Measurements from ENCODE around the gene DLGAP4. TPM values are rescaled to one million over a fixed set of nuclear protein-coding genes. Genes with fewer than 3 reads are reported as not detected.

Gene DLGAP4
- total and polyA plus RNA-seq, 9 donors = 18.2 to 75.9 (median 53.1) TPM

- TF ChIP-seq, protein P1, sequence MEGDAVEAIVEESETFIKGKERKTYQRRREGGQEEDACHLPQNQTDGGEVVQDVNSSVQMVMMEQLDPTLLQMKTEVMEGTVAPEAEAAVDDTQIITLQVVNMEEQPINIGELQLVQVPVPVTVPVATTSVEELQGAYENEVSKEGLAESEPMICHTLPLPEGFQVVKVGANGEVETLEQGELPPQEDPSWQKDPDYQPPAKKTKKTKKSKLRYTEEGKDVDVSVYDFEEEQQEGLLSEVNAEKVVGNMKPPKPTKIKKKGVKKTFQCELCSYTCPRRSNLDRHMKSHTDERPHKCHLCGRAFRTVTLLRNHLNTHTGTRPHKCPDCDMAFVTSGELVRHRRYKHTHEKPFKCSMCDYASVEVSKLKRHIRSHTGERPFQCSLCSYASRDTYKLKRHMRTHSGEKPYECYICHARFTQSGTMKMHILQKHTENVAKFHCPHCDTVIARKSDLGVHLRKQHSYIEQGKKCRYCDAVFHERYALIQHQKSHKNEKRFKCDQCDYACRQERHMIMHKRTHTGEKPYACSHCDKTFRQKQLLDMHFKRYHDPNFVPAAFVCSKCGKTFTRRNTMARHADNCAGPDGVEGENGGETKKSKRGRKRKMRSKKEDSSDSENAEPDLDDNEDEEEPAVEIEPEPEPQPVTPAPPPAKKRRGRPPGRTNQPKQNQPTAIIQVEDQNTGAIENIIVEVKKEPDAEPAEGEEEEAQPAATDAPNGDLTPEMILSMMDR (IDR thresholded peaks at IDR 0.05) = no peak
- no peak for TF ChIP-seq EP300 (IDR thresholded peaks at IDR 0.05)
- WGBS, 3 donors = 55 to 62% (median 60%) methylated on average over 11 of the region's 11 CpGs
- H3K4me1 ChIP-seq (ENCODE audit: insufficient read depth) = no peaks in the 10 kb centered on the region
- H3K27me3 ChIP-seq = no peaks in the 10 kb centered on the region
- DNase-seq = no peak
- H3K36me3 ChIP-seq = no peaks in the 10 kb centered on the region
- intact Hi-C loops (cut with DNase I) = no loop called here
- H3K9me3 ChIP-seq = no peaks in the 10 kb centered on the region
- no peak overlapping the region for H3K27ac ChIP-seq
- H3K4me3 ChIP-seq = no peak overlapping the region
These were observed 9.6 kb downstream of the DLGAP4 start for GRCh38 chr20:36315545-36316351.

GRCh38 chr20:36317675-36318074, 11.5 kb downstream of the DLGAP4 start:
- Histone ChIP-seq H3K4me1 (ENCODE audit: insufficient read depth) (no peaks in the 10 kb centered on the region), H3K27me3 (no peaks in the 10 kb centered on the region), H3K9me3 (no peaks in the 10 kb centered on the region), H3K36me3 (no peaks in the 10 kb centered on the region), H3K27ac (no peak overlapping the region), H3K4me3 (no peak overlapping the region)
- WGBS, 3 donors = 72 to 82% (median 76%) methylated on average over 3 of the region's 3 CpGs
- no peak for DNase-seq
- intact Hi-C loops (cut with DNase I) = no loop called here
- TF ChIP-seq EP300 (IDR thresholded peaks at IDR 0.05) (no peak), POLR2A (IDR thresholded peaks at IDR 0.05) (no peak)

GRCh38 chr20:36318166-36318565, 12.0 kb downstream of the DLGAP4 start:
- Histone ChIP-seq H3K36me3 (no peaks in the 10 kb centered on the region), H3K4me3 (no peak overlapping the region), H3K27ac (no peak overlapping the region), H3K4me1 (ENCODE audit: insufficient read depth) (no peaks in the 10 kb centered on the region), H3K27me3 (no peaks in the 10 kb centered on the region), H3K9me3 (no peaks in the 10 kb centered on the region)
- intact Hi-C loops (cut with DNase I) = no loop called here
- TF ChIP-seq, protein P1 (IDR thresholded peaks at IDR 0.05) = no peak
- no peak for TF ChIP-seq EP300 (IDR thresholded peaks at IDR 0.05)
- no peak for TF ChIP-seq POLR2A (IDR thresholded peaks at IDR 0.05)
- no peak for DNase-seq
- WGBS, 3 donors = 64 to 75% (median 73%) methylated on average over 3 of the region's 3 CpGs

- no peak for TF ChIP-seq POLR2A (IDR thresholded peaks at IDR 0.05)
- no peak overlapping the region for H3K4me3 ChIP-seq
- no peaks in the 10 kb centered on the region for H3K9me3 ChIP-seq
- WGBS, 3 donors = 63 to 65% (median 64%) methylated on average over 12 of the region's 12 CpGs
- intact Hi-C loops (cut with DNase I) = no loop called here
- H3K27me3 ChIP-seq = no peaks in the 10 kb centered on the region
- no peak overlapping the region for H3K27ac ChIP-seq
- H3K36me3 ChIP-seq = no peaks in the 10 kb centered on the region
- DNase-seq = no peak
- no peaks in the 10 kb centered on the region for H3K4me1 ChIP-seq (ENCODE audit: insufficient read depth)
These were observed 13.5 kb downstream of the DLGAP4 start for GRCh38 chr20:36319356-36320260.

DNA sequence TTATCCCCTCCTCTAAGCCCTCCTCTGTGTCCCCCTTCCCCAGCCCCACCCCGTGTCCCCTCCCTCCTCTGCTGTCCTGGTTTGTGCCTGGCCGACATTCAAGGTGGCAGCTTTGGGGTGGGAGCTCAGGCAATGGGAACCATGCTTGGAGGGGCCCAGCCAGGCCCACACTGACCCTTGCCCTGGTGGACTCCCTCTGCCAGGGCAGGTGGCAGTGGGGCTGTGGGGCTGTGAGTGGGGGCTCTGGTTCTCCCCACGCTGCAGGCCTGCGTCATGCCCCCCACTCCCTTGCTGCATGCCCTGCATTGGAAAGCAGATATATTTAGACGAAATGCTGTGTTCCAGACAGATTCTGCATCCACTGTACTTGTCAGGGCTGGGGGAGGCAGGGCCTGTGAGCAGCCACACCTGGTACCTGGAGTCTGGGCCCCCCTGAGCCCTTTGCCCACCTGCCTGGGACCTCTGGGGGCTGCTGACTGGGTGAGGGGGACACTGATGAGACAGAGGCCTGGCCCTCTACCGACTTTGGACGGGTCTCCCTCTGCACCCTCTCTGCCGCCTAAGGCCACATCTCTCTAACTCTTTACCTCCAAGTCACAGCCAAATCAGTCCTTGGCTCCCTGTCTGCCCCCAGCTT, 14.2 kb downstream of the DLGAP4 start:
- H3K4me1 ChIP-seq (ENCODE audit: insufficient read depth) = no peaks in the 10 kb centered on the region
- H3K36me3 ChIP-seq = no peaks in the 10 kb centered on the region
- H3K9me3 ChIP-seq = no peaks in the 10 kb centered on the region
- DNase-seq = no peak
- intact Hi-C loops (cut with DNase I) = no loop called here
- H3K4me3 ChIP-seq = no peak overlapping the region
- no peak for TF ChIP-seq POLR2A (IDR thresholded peaks at IDR 0.05)
- TF ChIP-seq EP300 (IDR thresholded peaks at IDR 0.05) = no peak
- TF ChIP-seq, protein P1 (IDR thresholded peaks at IDR 0.05) = no peak
- WGBS, 3 donors = 52 to 63% (median 55%) methylated on average over 6 to 8 of the region's 8 CpGs
- H3K27ac ChIP-seq = no peak overlapping the region
- no peaks in the 10 kb centered on the region for H3K27me3 ChIP-seq

Data from ovary (tissue), 9 donors.